ENCODE measurements around the gene COX7A2.

Gene COX7A2

DNA sequence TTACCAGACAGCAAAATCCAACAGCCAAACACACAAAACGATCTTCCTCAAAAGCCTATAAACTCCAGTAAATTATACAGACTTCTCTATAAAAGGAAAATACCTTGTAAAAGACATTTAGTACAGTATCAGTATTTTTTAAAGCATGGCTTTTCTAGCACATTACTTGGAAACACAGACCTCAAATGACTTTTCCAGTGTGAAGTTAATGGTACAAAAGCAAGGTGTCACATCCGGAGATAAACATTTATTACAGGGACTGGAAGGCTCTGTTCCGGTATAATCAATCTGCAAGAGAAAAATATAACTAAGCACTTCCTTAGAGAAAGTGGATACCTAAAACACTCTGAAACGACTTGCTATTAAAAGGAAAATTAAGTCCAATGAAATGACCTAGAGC is 23.9 kb upstream of the COX7A2 start:
- no peak for DNase-seq (ENCODE audit: low spot score)
- TF ChIP-seq, protein P1, sequence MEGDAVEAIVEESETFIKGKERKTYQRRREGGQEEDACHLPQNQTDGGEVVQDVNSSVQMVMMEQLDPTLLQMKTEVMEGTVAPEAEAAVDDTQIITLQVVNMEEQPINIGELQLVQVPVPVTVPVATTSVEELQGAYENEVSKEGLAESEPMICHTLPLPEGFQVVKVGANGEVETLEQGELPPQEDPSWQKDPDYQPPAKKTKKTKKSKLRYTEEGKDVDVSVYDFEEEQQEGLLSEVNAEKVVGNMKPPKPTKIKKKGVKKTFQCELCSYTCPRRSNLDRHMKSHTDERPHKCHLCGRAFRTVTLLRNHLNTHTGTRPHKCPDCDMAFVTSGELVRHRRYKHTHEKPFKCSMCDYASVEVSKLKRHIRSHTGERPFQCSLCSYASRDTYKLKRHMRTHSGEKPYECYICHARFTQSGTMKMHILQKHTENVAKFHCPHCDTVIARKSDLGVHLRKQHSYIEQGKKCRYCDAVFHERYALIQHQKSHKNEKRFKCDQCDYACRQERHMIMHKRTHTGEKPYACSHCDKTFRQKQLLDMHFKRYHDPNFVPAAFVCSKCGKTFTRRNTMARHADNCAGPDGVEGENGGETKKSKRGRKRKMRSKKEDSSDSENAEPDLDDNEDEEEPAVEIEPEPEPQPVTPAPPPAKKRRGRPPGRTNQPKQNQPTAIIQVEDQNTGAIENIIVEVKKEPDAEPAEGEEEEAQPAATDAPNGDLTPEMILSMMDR (IDR thresholded peaks at IDR 0.05; ENCODE audit: extremely low read depth, missing control alignments) = no peak

DNA sequence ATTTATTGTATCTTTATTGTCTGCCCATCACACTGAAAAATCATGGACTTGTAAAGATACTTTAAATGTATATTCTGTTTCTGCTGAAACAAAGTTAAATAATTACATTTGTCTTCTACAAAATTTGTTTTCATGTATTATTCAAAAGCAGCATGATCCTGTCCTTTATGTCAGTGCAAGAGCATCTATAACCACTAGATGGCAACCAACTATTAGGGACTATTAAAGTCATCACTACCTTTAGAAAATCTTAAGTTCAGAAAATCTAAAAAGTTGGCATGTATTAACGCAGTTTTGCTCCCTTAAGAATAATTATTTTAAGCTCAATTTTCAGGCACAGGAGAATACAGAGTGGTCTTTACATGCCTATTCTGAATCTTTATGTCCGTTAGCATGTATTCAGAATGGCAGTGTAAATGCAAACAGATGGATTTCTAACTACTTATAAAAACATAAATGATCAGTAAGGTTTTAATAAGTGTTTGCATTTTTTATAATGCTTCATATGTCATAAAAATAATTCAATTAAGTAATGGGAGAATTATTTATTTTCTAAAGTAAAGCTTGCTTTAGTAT is 23.2 kb upstream of the COX7A2 start:
- peak; percentile 26 for DNase-seq (ENCODE audit: low spot score)
- TF ChIP-seq, protein P1 (IDR thresholded peaks at IDR 0.05; ENCODE audit: extremely low read depth, missing control alignments) = peak; percentile 67

DNA sequence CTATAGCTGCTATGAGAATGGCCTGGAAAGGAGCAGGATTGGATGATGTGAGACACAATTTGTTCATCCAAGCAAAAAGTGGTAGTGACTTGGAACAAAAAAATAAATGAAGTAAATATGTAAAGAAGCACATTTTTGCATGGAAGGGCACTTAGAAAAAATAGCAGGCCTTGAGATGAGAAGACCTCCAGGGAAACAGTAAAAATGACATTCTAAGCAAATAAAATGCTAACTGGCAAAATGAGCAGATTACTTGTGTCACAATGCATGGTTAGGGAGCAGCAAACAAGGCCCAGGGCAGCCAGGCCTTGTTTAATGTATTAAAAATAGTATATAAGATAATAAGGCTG is 19.8 kb upstream of the COX7A2 start:
- DNase-seq (ENCODE audit: low spot score) = no peak
- TF ChIP-seq, protein P1 (IDR thresholded peaks at IDR 0.05; ENCODE audit: extremely low read depth, missing control alignments) = no peak

DNA sequence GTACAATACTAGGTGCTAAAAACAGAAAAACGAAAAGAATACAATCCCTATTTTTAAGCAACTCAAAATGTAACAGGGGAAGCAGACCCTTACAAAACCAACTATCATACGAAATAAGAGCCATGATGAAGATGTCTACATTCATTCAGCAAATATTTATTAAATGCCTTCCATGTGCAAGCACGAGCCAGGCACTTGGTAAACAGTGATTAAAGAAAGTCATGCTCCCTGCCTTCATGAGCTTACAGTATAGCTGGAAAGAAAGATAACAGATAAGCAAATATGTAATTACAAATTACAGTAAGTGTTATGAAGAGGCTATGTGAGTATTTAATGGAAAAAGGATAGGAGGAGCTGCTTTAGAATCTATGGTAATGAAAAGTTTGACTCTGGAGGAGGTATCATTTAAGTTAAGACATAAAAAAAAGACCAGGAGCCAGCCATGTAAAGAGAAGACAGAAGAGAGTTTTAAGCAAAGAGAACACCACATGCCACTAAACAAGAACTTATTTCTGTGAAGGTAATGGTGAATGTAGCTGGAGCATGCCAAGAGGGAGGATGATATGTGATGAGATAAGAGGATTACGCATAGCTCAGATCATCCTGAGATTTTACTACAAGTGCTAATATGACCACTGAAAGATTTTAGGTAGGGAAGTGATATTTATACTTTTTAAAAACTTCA is 19.3 kb upstream of the COX7A2 start:
- TF ChIP-seq, protein P1 (IDR thresholded peaks at IDR 0.05; ENCODE audit: extremely low read depth, missing control alignments) = no peak
- DNase-seq (ENCODE audit: low spot score) = no peak

DNA sequence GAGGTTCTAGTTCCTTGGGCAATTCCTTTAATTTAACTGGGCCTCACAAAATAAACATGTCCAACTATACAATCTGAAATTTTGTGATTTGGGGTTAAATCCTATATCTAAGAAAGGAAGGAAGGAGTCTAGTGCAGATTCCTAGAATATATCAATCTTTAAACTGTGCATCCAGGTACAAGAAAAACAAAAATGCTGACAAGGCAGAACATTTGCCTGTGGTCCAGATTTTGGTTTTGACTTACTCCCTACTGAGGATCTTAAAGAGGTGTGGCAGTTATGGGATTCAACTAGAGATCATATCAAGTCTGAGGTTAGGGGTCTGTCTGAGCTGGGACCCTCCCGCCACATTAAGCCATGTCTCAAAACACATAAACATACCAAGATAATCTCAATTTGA is 17.7 kb upstream of the COX7A2 start:
- no peak for DNase-seq (ENCODE audit: low spot score)
- TF ChIP-seq, protein P1 (IDR thresholded peaks at IDR 0.05; ENCODE audit: extremely low read depth, missing control alignments) = no peak

DNA sequence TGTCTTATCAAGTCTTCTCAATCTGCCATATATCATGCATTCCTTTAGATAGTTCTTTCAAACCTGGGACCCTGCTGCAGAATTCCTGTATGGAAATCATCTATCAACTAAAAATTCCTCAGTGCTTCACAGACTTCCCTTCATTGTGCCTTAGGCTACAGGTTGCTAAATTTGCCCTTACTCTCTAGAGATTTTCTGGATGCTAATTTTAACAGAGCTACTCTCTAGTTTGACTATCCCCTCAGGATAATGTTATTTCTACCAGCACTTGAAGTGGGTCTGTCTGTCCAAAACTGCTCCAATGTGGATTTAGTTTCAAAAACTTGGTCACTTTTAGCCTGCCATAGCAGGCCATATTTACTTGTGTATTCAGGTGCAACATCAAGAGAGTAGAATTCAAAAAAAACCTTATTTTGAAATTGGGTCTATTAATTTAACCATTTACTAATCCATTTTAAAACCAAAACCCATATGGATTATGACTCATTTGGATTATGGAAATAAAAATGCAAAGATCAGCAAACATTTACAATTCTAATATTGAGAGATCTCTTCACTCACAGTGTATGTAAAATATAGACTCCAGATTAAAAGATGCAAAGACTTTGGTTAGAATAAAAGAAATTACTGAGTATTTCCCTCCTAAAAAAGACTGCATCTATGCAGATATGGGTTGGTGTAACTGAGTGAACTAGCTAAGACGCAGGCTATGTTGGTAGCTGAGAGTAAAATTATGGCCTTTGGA is 13.9 kb upstream of the COX7A2 start:
- no peak for DNase-seq (ENCODE audit: low spot score)
- TF ChIP-seq, protein P1 (IDR thresholded peaks at IDR 0.05; ENCODE audit: extremely low read depth, missing control alignments) = no peak

DNA sequence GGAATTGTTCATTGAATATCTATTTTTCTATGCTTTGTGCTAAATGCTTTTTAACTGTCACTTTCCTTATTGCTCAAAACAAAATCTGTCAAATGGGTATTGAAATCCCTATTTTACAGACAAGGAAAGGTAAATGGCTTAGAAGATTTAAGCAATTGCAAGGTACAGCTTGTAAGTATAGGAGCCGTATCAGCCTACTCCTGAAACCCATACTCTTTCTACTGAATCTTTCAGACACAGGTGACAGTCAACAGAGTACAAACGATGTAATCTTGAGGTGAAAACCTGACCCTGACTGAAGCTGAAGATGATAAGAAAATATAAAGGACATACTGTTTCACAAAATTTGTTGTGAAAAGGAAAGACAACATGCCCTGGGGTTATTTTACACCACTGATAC is 7.0 kb upstream of the COX7A2 start:
- DNase-seq (ENCODE audit: low spot score) = no peak
- TF ChIP-seq, protein P1 (IDR thresholded peaks at IDR 0.05; ENCODE audit: extremely low read depth, missing control alignments) = no peak
